OCI-LY7 (cell line): ENCODE measurements around the gene WDR48.

ENCODE experiments used
- CTCF ChIP-seq: fragments of 200-600 bp; sonication (generic); conservative IDR thresholded peaks from 2 replicates; pipeline ENCODE4 v1.5.1; 2014; ENCODE audit warnings: mild to moderate bottlenecking, antibody characterized with exemption, low read length, moderate library complexity, mixed read lengths
- EZH2phosphoT487 ChIP-seq: fragments of 200-600 bp; sonication (generic); IDR thresholded peaks from 2 replicates; pipeline ENCODE4 v1.6.1; 2018; ENCODE audit warnings: low read depth, borderline replicate concordance, mild to moderate bottlenecking, mixed run types, antibody characterized with exemption, low read length, moderate library complexity, mixed read lengths

- TF ChIP-seq CTCF (peak; percentile 89), EZH2phosphoT487 (no peak)
Observed at GRCh38 chr3:39101022-39101689, 49.3 kb downstream of the WDR48 start.
